Erythroblast (primary cell): ENCODE data around the gene SMG9.

Source experiments
- GATA1 ChIP-seq: IDR thresholded peaks from 2 replicates; pipeline ENCODE4 v1.6.1; 2011; ENCODE audit warnings: low read depth, mild to moderate bottlenecking, control low read depth, low read length, moderate library complexity
- POLR2A ChIP-seq: IDR thresholded peaks from 2 replicates; pipeline ENCODE4 v1.6.1; 2011; ENCODE audit warnings: mild to moderate bottlenecking, low read length

DNA sequence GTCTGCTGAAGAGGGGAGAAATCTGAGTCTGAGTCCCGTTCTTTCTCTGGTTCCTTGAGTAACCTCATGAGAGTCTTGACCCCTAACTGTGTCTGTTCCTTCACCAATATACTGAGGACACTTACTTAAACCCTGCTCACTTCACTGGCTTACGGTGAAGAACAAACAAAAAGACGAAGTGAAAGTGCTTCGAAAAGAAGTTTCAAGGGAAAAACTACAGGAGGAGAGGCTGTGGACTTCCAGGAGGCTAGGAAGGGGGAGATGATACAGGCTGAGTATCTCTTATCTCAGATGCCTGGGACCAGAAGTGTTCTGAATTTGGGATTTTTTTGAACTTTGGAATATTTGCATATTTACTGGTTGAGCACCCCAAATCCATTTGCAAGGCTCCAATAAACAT, 6.1 kb downstream of the SMG9 start:
- TF ChIP-seq POLR2A (no peak), GATA1 (no peak)
